Uterus (tissue), 2 donors: ENCODE data around the gene SH2D1A.

Experiments used
- POLR2A ChIP-seq, 2 donors: fragments of 450-650 bp; IDR thresholded peaks; one replicate each; pipeline ENCODE4 v1.6.1; 2016; ENCODE audit warnings: antibody characterized with exemption in 2 of 2, mild to moderate bottlenecking in 1 of 2, moderate library complexity in 1 of 2
- TF ChIP-seq, protein P1 (sequence below), 4 experiments: fragments of 200-600 bp in 2 of 4; fragments of 450-650 bp in 2 of 4; sonication (generic) in 2 of 4; IDR thresholded peaks; one replicate each; pipeline ENCODE4 v1.5.1; 2016 to 2019; ENCODE audit warnings: antibody characterized with exemption in 4 of 4, mild to moderate bottlenecking in 2 of 4, moderate library complexity in 1 of 4

DNA sequence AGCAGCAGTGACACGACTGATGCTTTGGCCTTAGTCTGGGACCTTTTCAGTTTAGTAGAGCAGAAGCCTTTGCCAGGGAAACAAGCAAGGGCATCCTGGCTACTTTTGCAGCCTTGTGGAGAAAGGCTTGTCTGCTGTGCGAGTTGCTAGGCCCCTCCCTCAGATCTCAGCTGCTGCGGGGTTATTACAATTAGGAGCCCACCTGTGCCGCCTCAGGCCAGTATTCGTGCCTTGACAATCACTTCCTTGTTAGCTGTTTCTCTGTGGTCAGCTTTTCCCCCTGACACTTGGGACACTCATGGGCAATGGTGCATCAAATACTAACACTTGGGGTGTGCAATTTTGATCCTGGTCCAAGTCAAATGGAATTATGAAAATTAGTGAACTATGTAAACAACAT lies 67.9 kb downstream of the SH2D1A start:
- TF ChIP-seq POLR2A (IDR thresholded peaks at IDR 0.05), result no peak
- TF ChIP-seq, protein P1, sequence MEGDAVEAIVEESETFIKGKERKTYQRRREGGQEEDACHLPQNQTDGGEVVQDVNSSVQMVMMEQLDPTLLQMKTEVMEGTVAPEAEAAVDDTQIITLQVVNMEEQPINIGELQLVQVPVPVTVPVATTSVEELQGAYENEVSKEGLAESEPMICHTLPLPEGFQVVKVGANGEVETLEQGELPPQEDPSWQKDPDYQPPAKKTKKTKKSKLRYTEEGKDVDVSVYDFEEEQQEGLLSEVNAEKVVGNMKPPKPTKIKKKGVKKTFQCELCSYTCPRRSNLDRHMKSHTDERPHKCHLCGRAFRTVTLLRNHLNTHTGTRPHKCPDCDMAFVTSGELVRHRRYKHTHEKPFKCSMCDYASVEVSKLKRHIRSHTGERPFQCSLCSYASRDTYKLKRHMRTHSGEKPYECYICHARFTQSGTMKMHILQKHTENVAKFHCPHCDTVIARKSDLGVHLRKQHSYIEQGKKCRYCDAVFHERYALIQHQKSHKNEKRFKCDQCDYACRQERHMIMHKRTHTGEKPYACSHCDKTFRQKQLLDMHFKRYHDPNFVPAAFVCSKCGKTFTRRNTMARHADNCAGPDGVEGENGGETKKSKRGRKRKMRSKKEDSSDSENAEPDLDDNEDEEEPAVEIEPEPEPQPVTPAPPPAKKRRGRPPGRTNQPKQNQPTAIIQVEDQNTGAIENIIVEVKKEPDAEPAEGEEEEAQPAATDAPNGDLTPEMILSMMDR (IDR thresholded peaks at IDR 0.05), result no peak
